Calu3 (cell line): Measurements from ENCODE around the gene TRIM44. TPM values are rescaled to one million over a fixed set of nuclear protein-coding genes. Genes with fewer than 3 reads are reported as not detected.

ENCODE experiments used
- BruUV-seq: library from RNA; stranded (reverse); fragments of 400-500 nt; replicated peaks from 2 replicates; lab custom pipeline; 2021; lab: Mats Ljungman, UMichigan
- CTCF ChIA-PET: fragments of 300-600 bp; sonication (Branson Sonifier 250); formaldehyde crosslinking; loops from one replicate; lab custom pipeline; 2022; ENCODE audit warnings: antibody characterized with exemption; lab: Charles Lee
- DNase-seq: peaks from one replicate; pipeline ENCODE4 v3.0.0; 2022
- H3K27ac Mint-ChIP-seq: one replicate; pipeline ENCODE4 v1.8.0; 2022; ENCODE audit warnings: mixed read lengths; ENCODE audit not compliant: unreplicated experiment
- H3K27me3 Mint-ChIP-seq: one replicate; pipeline ENCODE4 v1.8.0; 2022; ENCODE audit warnings: mixed read lengths; ENCODE audit not compliant: unreplicated experiment
- H3K36me3 Mint-ChIP-seq: one replicate; pipeline ENCODE4 v1.8.0; 2022; ENCODE audit warnings: mild to moderate bottlenecking, moderate library complexity, mixed read lengths; ENCODE audit not compliant: insufficient read depth, unreplicated experiment
- H3K4me1 Mint-ChIP-seq: one replicate; pipeline ENCODE4 v1.8.0; 2022; ENCODE audit warnings: mild to moderate bottlenecking, low read depth, mixed read lengths; ENCODE audit not compliant: unreplicated experiment
- H3K4me3 Mint-ChIP-seq: one replicate; pipeline ENCODE4 v1.8.0; 2022; ENCODE audit warnings: mild to moderate bottlenecking, low read depth, moderate library complexity, mixed read lengths; ENCODE audit not compliant: unreplicated experiment
- H3K9me3 Mint-ChIP-seq: one replicate; pipeline ENCODE4 v1.8.0; 2022; ENCODE audit warnings: low read depth, mixed read lengths; ENCODE audit not compliant: unreplicated experiment
- intact Hi-C: fragments of 100-400 bp; cut with micrococcal nuclease; formaldehyde crosslinking; loops from one replicate; pipeline ENCODE4 v1.10.0; 2022; ENCODE audit not compliant: unreplicated experiment
- total RNA-seq: library from RNA; stranded (reverse); gene quantifications from 2 replicates; pipeline ENCODE4 v1.2.3, GENCODE V29; 2022
- TF ChIP-seq, protein P1 (sequence below): fragments of 200-600 bp; IDR thresholded peaks from one replicate; pipeline ENCODE4 v1.8.0; 2022; ENCODE audit warnings: antibody characterized with exemption; ENCODE audit not compliant: unreplicated experiment

TRIM44 gene
- total RNA-seq, 1 experiment from 2014 or later, result 71.3 TPM

DNA sequence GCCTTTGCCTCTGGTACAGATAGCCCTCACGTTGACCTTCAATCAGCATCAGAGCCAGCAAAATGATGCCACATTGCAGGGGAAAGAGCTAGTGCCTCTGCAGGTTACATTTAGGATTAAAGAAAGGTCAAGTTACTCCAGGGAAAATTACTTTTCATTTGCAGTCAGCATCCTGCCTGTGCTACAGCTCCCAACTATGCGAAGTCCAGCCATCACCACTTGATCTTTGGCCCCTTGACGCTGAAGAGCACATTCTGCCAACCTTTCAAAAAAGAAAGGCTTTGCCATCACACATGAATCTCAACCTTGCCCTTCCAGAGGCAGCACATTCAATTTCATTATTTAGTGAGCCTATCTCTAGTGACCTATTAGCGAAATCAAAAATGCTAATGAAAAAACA, 33.1 kb upstream of the TRIM44 start:
- Mint-ChIP-seq H3K27me3 (no peaks in the 10 kb centered on the region), H3K27ac (peak overlapping the region; percentile 90), H3K4me3 (no peak overlapping the region), H3K9me3 (peaks cover 5% of the 10 kb centered on the region), H3K36me3 (peaks cover 6% of the 10 kb centered on the region), H3K4me1 (peaks cover 31% of the 10 kb centered on the region)
- CTCF ChIA-PET, result interaction anchor here (0.6 to 1.6 kb wide), 3 partner anchors 14 to 474 kb away, joined by 3 to 5 read pairs (median 5); no protein-coding TSS in a partner anchor
- no TSS peak for BruUV-seq
- TF ChIP-seq, protein P1, sequence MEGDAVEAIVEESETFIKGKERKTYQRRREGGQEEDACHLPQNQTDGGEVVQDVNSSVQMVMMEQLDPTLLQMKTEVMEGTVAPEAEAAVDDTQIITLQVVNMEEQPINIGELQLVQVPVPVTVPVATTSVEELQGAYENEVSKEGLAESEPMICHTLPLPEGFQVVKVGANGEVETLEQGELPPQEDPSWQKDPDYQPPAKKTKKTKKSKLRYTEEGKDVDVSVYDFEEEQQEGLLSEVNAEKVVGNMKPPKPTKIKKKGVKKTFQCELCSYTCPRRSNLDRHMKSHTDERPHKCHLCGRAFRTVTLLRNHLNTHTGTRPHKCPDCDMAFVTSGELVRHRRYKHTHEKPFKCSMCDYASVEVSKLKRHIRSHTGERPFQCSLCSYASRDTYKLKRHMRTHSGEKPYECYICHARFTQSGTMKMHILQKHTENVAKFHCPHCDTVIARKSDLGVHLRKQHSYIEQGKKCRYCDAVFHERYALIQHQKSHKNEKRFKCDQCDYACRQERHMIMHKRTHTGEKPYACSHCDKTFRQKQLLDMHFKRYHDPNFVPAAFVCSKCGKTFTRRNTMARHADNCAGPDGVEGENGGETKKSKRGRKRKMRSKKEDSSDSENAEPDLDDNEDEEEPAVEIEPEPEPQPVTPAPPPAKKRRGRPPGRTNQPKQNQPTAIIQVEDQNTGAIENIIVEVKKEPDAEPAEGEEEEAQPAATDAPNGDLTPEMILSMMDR, result no peak
- no peak for DNase-seq
- intact Hi-C loops, result loop anchor here (10.0 kb wide), 1 partner anchor 105 kb away; no protein-coding TSS in a partner anchor

DNA sequence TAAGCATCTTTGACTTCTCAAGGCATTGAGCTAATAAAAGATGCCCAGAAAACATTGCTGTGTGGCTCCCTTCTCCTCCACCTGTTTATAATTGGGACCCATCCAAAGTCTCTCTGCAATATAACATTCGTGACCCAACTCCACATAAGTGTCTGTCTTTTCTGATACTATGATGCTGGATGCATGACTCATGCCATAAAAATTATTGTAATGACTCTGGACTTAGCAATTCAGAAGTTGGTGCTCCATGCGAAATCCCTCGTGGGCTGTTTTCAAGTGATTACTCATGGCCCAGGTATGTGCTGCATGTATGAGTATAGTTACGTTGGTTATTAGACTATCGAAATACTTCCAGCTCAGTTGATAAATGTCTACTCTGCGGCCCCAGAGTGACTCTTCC, 32.7 kb upstream of the TRIM44 start:
- peak overlapping the region; percentile 90 for H3K27ac Mint-ChIP-seq

DNA sequence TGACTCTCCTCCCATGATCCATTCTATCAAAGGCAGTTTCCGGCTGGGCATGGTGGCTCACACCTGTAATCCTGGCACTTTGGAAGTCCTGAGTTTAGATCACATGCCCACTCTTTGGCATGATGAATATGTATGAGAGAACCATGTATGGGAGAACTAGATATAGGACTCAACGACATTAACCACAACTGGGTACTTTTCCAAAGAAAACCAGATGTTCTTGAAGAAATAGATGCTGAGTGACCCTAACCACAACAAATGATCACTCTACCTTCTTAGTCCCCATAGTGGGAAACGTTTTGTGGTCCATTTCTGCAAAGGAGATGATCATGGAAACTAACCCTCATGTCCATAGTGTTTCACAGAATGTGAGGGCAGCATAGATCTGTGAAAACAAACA, 30.7 kb upstream of the TRIM44 start:
- no peak for DNase-seq
- Mint-ChIP-seq H3K9me3 (peaks cover 5% of the 10 kb centered on the region), H3K4me1 (peaks cover 31% of the 10 kb centered on the region), H3K27ac (no peak overlapping the region), H3K4me3 (no peak overlapping the region), H3K36me3 (peaks cover 6% of the 10 kb centered on the region), H3K27me3 (no peaks in the 10 kb centered on the region)
- intact Hi-C loops, result loop anchor here (10.0 kb wide), 1 partner anchor 313 kb away; the partner anchor contains the start of gene LDLRAD3
- BruUV-seq, result no TSS peak
- TF ChIP-seq, protein P1, result no peak
- CTCF ChIA-PET, result no interaction called here

More for the DNA sequence above, 32.7 kb upstream of the TRIM44 start:
- CTCF ChIA-PET, result interaction anchor here (0.6 to 1.6 kb wide), 3 partner anchors 14 to 891 kb away, joined by 5 to 6 read pairs (median 5); no protein-coding TSS in a partner anchor
- intact Hi-C loops, result loop anchor here (10.0 kb wide), 2 partner anchors 105 to 315 kb away; partner anchors contain the start of gene LDLRAD3
- Mint-ChIP-seq H3K36me3 (peaks cover 6% of the 10 kb centered on the region), H3K9me3 (peaks cover 5% of the 10 kb centered on the region), H3K4me1 (peaks cover 31% of the 10 kb centered on the region), H3K4me3 (no peak overlapping the region), H3K27me3 (no peaks in the 10 kb centered on the region)
- TF ChIP-seq, protein P1, result no peak
- peak; percentile 68 for DNase-seq
- BruUV-seq, result no TSS peak

DNA sequence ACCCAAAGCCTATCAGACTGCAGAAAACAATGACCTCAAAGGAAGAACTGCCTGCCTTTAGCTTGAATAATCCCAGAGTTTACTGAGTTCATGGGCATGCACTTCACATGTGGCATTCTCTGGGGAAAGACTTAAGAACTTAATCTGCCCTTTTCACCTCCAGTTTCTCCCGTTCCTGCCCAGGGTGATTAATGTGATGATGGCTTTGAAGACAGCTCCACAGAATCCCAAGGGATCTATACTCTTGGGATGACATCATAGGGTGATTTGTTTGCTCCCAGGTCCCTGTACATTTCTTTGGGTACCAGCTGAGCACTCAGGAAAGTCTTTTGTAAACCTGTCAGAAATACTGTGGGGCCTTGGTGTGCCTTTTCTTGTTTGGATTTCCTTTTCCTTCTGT, 30.3 kb upstream of the TRIM44 start:
- Mint-ChIP-seq H3K9me3 (peaks cover 5% of the 10 kb centered on the region), H3K36me3 (peaks cover 6% of the 10 kb centered on the region), H3K4me3 (no peak overlapping the region), H3K27ac (no peak overlapping the region), H3K27me3 (no peaks in the 10 kb centered on the region), H3K4me1 (peaks cover 31% of the 10 kb centered on the region)
- no TSS peak for BruUV-seq
- no peak for DNase-seq
- CTCF ChIA-PET, result interaction anchor here (0.6 kb wide), 1 partner anchor 11 kb away, joined by 3 read pairs; no protein-coding TSS in a partner anchor
- TF ChIP-seq, protein P1, result no peak
- intact Hi-C loops, result loop anchor here (10.0 kb wide), 1 partner anchor 312 kb away; the partner anchor contains the start of gene LDLRAD3
